Sigmoid colon (tissue), 7 donors: ENCODE data around the gene MRPL49. TPM values are rescaled to one million over a fixed set of nuclear protein-coding genes. Genes with fewer than 3 reads are reported as not detected.
A peak's percentile ranks its signal among the peaks of the same experiment; 100 is the strongest.

ENCODE experiments used
- DNase-seq: peaks from one replicate; pipeline ENCODE4 v3.0.0-alpha.2; 2019
- H3K27ac ChIP-seq, 4 donors: fragments of 200-600 bp; sonication (generic); one replicate each; pipeline ENCODE4 v1.5.1; 2016 to 2019; ENCODE audit warnings: mild to moderate bottlenecking in 1 of 4
- H3K27me3 ChIP-seq, 3 donors: fragments of 200-600 bp; sonication (generic); one replicate each; pipeline ENCODE4 v1.5.1; 2019; ENCODE audit warnings: mild to moderate bottlenecking in 1 of 3
- H3K36me3 ChIP-seq, 4 donors: fragments of 200-600 bp; sonication (generic); one replicate each; pipeline ENCODE4 v1.5.1; 2016 to 2019
- H3K4me1 ChIP-seq, 4 donors: fragments of 200-600 bp; sonication (generic); one replicate each; pipeline ENCODE4 v1.5.1; 2017 to 2019
- H3K4me3 ChIP-seq, 4 donors: fragments of 200-600 bp; sonication (generic); one replicate each; pipeline ENCODE4 v1.5.1; 2017 to 2019; ENCODE audit warnings: mild to moderate bottlenecking in 2 of 4, moderate library complexity in 1 of 4
- H3K9me3 ChIP-seq, 4 donors: fragments of 200-600 bp in 3 of 4; sonication (generic) in 3 of 4; one replicate each; pipeline versions ENCODE4 v1.5.1 to v1.6.1; 2013 to 2019
- EP300 ChIP-seq, 4 donors: sonication (generic); formaldehyde crosslinking; IDR thresholded peaks; one replicate each; pipeline ENCODE4 v1.6.1; 2017; ENCODE audit warnings: antibody characterized with exemption in 4 of 4
- POLR2A ChIP-seq, 2 donors: fragments of 450-650 bp; IDR thresholded peaks; one replicate each; pipeline ENCODE4 v1.6.1; 2016; ENCODE audit warnings: antibody characterized with exemption in 2 of 2, mild to moderate bottlenecking in 2 of 2, moderate library complexity in 2 of 2
- POLR2AphosphoS5 ChIP-seq, 4 donors: sonication (generic); formaldehyde crosslinking; IDR thresholded peaks; one replicate each; pipeline ENCODE4 v1.6.1; 2017; ENCODE audit warnings: antibody characterized with exemption in 4 of 4
- WGBS, 2 donors: extraction: QIAGEN DNeasy Blood & Tissue Kit; methylation state at CpG; one replicate each; pipeline ENCODE4 v1.1.7; 2013; 5-methylcytosine and 5-hydroxymethylcytosine counted together
- intact Hi-C: fragments of 100-400 bp; cut with DNase I; formaldehyde crosslinking; loops from one replicate; pipeline ENCODE4 v1.15.1; 2023
- polyA plus RNA-seq, 3 donors: library from polyadenylated mRNA; stranded (reverse); fragments of 200-250 nt; gene quantifications; one replicate each; pipeline ENCODE4 v1.2.3, GENCODE V29; 2013
- total RNA-seq, 4 donors: library from RNA; depleted of rRNA; stranded (reverse); fragments of >200 nt; gene quantifications; one replicate each; pipeline ENCODE4 v1.1.0, GENCODE V29; 2016
- TF ChIP-seq, protein P1 (sequence below), 4 experiments: fragments of 450-650 bp in 3 of 4; fragments of 200-600 bp in 1 of 4; IDR thresholded peaks; one replicate each; pipeline ENCODE4 v1.5.1; 2016 to 2019; ENCODE audit warnings: antibody characterized with exemption in 4 of 4, mild to moderate bottlenecking in 3 of 4, moderate library complexity in 2 of 4
- donor health status: healthy with polysubstance abuse.
- donor health status: Bipolar disorder and iron deficiency.
- donor health status: healthy.

MRPL49 gene
- total RNA-seq = 100 to 1,000 TPM in 1 of 4 donors, 10 to 100 TPM in 3; 41.5 to 104 (median 72.4) TPM
- 10 to 100 TPM; 63.7 to 76.3 (median 69.8) TPM for polyA plus RNA-seq

DNA sequence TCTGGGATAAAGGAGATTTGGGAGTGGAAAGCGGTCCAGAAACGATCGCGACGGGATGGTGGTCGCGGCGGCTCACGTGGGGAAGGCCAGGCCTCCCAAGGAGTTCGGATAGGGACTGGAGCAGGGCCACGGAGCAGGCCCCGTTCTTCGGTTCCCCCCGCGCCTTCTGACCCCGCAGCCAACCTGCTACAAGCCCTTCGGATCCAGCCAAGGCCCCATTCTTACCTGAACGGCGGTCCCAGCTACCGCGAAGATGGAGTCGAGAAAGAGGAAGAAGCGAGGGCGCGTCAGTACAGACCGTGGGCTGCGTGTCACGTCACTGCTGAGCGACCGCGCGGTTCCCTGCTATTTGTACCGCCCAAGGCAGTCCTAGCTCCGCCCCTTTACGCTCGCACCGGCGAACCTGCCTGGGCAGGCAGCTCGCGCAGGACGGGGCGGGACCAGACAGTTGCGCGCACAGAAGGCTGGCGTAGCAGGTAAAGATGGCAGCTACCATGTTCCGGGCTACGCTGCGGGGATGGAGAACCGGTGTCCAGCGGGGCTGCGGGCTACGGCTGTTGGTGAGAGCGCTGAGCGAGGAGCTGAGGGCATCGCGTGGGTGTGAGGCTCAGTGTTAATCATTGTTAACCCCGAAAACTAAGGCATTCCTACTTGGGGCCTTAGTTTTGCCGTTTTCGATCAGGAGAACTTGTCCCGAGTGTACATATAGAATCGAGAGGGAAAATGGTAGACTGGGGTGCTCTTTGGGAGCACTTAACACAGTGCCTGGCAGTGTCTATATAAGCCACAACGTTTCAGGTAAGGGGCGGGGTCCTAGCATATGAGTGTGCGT lies at the start of gene MRPL49, which contains the start of gene FAU:
MRPL49 (plus strand) TSS at position 457 of the 832 bp plus-strand sequence; CDS start at position 483, 26 bp downstream.
FAU (minus strand) TSS at position 270 of the 832 bp plus-strand sequence. CDS start 321 bp downstream, outside the sequence.
- H3K27me3 ChIP-seq = no peaks in the 10 kb centered on the region
- TF ChIP-seq EP300 (IDR thresholded peaks at IDR 0.05) = no peak
- TF ChIP-seq POLR2AphosphoS5 (IDR thresholded peaks at IDR 0.05) = peak; percentile 95 to 99 (median 97)
- TF ChIP-seq, protein P1, sequence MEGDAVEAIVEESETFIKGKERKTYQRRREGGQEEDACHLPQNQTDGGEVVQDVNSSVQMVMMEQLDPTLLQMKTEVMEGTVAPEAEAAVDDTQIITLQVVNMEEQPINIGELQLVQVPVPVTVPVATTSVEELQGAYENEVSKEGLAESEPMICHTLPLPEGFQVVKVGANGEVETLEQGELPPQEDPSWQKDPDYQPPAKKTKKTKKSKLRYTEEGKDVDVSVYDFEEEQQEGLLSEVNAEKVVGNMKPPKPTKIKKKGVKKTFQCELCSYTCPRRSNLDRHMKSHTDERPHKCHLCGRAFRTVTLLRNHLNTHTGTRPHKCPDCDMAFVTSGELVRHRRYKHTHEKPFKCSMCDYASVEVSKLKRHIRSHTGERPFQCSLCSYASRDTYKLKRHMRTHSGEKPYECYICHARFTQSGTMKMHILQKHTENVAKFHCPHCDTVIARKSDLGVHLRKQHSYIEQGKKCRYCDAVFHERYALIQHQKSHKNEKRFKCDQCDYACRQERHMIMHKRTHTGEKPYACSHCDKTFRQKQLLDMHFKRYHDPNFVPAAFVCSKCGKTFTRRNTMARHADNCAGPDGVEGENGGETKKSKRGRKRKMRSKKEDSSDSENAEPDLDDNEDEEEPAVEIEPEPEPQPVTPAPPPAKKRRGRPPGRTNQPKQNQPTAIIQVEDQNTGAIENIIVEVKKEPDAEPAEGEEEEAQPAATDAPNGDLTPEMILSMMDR (IDR thresholded peaks at IDR 0.05) = no peak
- TF ChIP-seq POLR2A (IDR thresholded peaks at IDR 0.05) = peak; percentile 80 to 89
- peak within 1 kb of the TSS; percentile 55 to 80 (median 70) for H3K4me3 ChIP-seq
- no peaks in the 10 kb centered on the region for H3K9me3 ChIP-seq
- intact Hi-C loops = loop anchor here (5.0 kb wide), 1 partner anchor 95 kb away; the partner anchor contains the start of gene SNX15
- DNase-seq = peak; percentile 99
- WGBS, 2 donors = 0% methylated on average over 64 of the region's 64 CpGs
- H3K4me1 ChIP-seq = peaks cover 0 to 35% (median 21%) of the 10 kb centered on the region in 4 donors
- peak within 1 kb of the TSS; percentile 81 to 97 (median 91) for H3K27ac ChIP-seq
- peaks cover 24 to 57% (median 37%) of the 10 kb centered on the region in 4 donors for H3K36me3 ChIP-seq

DNA sequence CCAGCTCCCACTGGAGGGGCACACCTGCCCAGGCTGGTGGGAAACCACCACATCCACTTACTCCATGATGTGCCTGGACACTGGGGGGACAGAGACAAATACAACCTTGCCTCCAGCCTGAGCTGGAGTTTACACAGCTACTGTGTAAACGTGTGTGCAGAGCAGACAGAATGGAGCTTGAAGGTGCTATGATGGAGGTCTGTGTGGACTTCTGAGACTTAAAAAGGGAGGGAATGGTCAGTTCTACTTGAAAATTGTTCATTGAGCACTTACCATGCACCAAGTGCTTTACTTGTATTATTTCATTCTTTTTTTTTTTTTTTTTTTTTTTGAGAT lies 49.5 kb upstream of the MRPL49 start:
- peaks cover 0 to 4% (median 0%) of the 10 kb centered on the region in 4 donors for H3K4me1 ChIP-seq
- DNase-seq = no peak
- intact Hi-C loops = no loop called here
- no peaks in the 10 kb centered on the region for H3K27me3 ChIP-seq
- H3K27ac ChIP-seq = no peak overlapping the region
- no peak overlapping the region for H3K4me3 ChIP-seq
- no peaks in the 10 kb centered on the region for H3K36me3 ChIP-seq
- 26 to 70% methylated on average over 1 of the region's 1 CpG for WGBS, 2 donors
- TF ChIP-seq, protein P1 (IDR thresholded peaks at IDR 0.05) = no peak
- TF ChIP-seq POLR2A (IDR thresholded peaks at IDR 0.05) = no peak
- no peak for TF ChIP-seq EP300 (IDR thresholded peaks at IDR 0.05)
- no peak for TF ChIP-seq POLR2AphosphoS5 (IDR thresholded peaks at IDR 0.05)
- no peaks in the 10 kb centered on the region for H3K9me3 ChIP-seq

DNA sequence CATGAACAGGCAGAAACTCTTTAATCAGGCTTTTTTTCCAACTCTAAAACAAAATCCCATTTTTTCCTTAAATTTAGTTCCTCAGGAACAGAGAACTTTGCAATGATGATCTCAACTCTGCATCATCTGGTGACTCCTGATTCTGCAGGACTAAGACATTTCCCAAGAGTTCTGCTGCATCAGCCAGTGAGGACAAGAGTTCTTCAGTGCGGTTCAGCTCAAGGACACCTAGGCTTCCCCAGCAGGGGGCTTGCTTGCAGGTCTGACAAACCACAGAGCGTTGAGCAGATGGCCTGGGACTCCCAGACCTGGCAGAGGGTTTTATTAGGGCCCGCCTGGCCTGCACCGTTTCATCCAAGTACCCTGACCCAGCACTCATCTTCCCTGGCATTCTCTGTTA lies 44.7 kb upstream of the MRPL49 start:
- Histone ChIP-seq H3K27ac (peak overlapping the region in 3 of 4 donors; percentile 30 to 48 (median 31)), H3K27me3 (no peaks in the 10 kb centered on the region), H3K4me1 (peaks cover 0 to 10% (median 0%) of the 10 kb centered on the region in 4 donors), H3K4me3 (no peak overlapping the region), H3K36me3 (no peaks in the 10 kb centered on the region), H3K9me3 (no peaks in the 10 kb centered on the region)
- WGBS, 2 donors = 81 to 85% methylated on average over 4 of the region's 4 CpGs
- TF ChIP-seq POLR2A (IDR thresholded peaks at IDR 0.05) (no peak), EP300 (IDR thresholded peaks at IDR 0.05) (no peak), POLR2AphosphoS5 (IDR thresholded peaks at IDR 0.05) (no peak)
- TF ChIP-seq, protein P1 (IDR thresholded peaks at IDR 0.05) = no peak
- intact Hi-C loops = no loop called here
- no peak for DNase-seq

DNA sequence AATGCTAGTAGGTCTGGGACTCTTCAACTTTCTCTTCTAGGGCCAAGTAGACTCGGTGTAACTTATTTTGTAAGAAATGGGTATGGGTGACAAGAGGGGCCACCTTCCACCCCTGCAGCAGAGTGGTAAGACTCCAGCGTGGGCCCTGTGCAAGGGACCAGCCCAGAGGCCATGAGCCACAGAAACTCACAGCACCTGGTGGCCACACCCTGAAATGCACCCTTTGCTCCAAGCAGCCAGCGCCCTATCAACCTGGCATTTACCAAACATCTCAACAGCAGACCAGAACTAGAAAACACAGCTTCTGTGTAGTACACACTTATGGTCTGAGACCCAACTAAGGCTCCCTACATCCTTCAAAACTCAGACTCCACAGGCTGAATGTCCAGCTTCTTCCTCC lies 44.0 kb upstream of the MRPL49 start:
- intact Hi-C loops = no loop called here
- Histone ChIP-seq H3K27me3 (no peaks in the 10 kb centered on the region), H3K27ac (peak overlapping the region in 3 of 4 donors; percentile 30 to 48 (median 31)), H3K9me3 (no peaks in the 10 kb centered on the region), H3K4me3 (no peak overlapping the region), H3K4me1 (peaks cover 0 to 10% (median 0%) of the 10 kb centered on the region in 4 donors), H3K36me3 (no peaks in the 10 kb centered on the region)
- TF ChIP-seq, protein P1 (IDR thresholded peaks at IDR 0.05) = peak in 3 of 4 experiments; percentile 35 to 59 (median 52)
- TF ChIP-seq POLR2A (IDR thresholded peaks at IDR 0.05) = no peak
- DNase-seq = no peak
- 26 to 54% methylated on average over 3 of the region's 3 CpGs for WGBS, 2 donors
